GM12872 (cell line): ENCODE measurements around the gene MMRN1.

ENCODE experiments used
- TF ChIP-seq, protein P1 (sequence below): IDR thresholded peaks from 3 replicates; pipeline ENCODE4 v1.5.1; 2011; ENCODE audit warnings: low read depth, mild to moderate bottlenecking, low read length, moderate library complexity; ENCODE audit not compliant: insufficient read depth

MMRN1 gene, protein sequence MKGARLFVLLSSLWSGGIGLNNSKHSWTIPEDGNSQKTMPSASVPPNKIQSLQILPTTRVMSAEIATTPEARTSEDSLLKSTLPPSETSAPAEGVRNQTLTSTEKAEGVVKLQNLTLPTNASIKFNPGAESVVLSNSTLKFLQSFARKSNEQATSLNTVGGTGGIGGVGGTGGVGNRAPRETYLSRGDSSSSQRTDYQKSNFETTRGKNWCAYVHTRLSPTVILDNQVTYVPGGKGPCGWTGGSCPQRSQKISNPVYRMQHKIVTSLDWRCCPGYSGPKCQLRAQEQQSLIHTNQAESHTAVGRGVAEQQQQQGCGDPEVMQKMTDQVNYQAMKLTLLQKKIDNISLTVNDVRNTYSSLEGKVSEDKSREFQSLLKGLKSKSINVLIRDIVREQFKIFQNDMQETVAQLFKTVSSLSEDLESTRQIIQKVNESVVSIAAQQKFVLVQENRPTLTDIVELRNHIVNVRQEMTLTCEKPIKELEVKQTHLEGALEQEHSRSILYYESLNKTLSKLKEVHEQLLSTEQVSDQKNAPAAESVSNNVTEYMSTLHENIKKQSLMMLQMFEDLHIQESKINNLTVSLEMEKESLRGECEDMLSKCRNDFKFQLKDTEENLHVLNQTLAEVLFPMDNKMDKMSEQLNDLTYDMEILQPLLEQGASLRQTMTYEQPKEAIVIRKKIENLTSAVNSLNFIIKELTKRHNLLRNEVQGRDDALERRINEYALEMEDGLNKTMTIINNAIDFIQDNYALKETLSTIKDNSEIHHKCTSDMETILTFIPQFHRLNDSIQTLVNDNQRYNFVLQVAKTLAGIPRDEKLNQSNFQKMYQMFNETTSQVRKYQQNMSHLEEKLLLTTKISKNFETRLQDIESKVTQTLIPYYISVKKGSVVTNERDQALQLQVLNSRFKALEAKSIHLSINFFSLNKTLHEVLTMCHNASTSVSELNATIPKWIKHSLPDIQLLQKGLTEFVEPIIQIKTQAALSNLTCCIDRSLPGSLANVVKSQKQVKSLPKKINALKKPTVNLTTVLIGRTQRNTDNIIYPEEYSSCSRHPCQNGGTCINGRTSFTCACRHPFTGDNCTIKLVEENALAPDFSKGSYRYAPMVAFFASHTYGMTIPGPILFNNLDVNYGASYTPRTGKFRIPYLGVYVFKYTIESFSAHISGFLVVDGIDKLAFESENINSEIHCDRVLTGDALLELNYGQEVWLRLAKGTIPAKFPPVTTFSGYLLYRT

DNA sequence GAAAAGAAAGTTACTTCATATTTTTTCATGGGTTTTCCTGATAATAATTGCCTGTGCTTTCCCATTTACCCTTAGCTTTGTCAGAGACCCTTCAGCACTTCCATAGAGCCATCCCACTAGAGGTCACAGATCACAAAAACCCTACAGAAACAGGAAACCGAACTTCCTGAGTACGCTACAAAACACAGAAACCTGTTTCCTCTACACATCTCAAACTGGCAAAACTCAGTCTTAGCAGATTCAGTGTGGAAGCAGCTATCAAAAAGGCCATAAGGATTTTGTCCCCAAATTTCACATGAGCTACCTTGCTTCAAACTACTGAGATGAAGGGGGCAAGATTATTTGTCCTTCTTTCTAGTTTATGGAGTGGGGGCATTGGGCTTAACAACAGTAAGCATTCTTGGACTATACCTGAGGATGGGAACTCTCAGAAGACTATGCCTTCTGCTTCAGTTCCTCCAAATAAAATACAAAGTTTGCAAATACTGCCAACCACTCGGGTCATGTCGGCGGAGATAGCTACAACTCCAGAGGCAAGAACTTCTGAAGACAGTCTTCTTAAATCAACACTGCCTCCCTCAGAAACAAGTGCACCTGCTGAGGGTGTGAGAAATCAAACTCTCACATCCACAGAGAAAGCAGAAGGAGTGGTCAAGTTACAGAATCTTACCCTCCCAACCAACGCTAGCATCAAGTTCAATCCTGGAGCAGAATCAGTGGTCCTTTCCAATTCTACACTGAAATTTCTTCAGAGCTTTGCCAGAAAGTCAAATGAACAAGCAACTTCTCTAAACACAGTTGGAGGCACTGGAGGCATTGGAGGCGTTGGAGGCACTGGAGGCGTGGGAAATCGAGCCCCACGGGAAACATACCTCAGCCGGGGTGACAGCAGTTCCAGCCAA lies at the start of gene MMRN1:
Gene MMRN1, plus strand, starts transcription at position 206 of the 902 bp plus-strand sequence. Its CDS starts 118 bp downstream, at position 324.
- TF ChIP-seq, protein P1, sequence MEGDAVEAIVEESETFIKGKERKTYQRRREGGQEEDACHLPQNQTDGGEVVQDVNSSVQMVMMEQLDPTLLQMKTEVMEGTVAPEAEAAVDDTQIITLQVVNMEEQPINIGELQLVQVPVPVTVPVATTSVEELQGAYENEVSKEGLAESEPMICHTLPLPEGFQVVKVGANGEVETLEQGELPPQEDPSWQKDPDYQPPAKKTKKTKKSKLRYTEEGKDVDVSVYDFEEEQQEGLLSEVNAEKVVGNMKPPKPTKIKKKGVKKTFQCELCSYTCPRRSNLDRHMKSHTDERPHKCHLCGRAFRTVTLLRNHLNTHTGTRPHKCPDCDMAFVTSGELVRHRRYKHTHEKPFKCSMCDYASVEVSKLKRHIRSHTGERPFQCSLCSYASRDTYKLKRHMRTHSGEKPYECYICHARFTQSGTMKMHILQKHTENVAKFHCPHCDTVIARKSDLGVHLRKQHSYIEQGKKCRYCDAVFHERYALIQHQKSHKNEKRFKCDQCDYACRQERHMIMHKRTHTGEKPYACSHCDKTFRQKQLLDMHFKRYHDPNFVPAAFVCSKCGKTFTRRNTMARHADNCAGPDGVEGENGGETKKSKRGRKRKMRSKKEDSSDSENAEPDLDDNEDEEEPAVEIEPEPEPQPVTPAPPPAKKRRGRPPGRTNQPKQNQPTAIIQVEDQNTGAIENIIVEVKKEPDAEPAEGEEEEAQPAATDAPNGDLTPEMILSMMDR, result no peak

DNA sequence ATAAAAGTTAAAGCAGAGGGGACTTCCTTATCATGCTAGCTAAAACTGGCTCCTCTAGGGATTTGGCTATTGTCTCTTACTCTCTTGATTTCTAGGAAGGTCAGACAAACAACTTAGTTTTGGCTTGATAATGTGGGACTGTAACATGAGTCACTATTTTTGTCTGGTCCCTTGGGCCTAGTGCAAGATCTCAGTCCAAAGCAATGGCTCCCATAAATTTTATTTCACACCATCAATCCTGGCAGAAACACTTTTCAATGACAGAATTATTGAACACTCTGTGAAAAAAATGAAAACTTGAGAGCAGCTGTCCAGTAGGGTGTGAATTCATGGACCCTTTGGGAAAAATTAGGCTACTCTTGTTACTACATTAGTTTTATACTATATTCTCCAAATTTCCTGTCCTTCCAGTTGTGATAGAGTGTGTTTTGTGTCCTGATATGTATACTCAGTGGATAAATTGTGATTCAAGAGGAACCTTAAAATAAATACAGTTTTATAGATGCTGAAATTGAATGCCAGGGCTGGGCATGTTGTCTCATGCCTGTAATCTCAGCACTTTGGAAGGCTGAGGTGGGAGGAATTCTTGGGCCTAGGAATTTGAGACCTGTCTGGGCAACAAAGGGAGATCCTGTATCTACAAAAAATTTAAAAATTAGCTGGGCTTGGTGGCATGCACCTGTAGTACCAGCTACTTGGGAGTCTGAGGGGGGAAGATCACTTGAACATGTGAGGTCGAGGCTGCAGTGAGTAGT lies 46.9 kb upstream of the MMRN1 start:
- TF ChIP-seq, protein P1, result no peak

DNA sequence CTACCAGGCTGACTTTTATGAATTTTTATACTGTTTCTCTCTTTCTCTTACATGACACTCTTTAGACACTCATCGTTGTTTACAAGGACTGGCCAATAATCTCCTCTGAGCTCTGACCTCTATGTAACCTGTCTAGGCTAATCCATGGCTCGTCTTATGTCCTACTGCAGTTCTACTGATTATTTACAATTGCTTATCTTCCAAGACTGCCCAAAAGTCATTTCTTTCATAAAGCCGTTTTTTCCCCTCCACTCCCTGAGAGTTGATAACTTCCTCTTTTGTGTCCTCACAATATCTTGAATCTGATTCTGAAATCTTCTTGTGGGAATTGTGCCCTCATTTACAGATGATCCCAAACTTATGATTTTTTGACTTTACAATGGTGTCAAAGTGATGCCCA lies 39.4 kb upstream of the MMRN1 start:
- TF ChIP-seq, protein P1, result no peak

DNA sequence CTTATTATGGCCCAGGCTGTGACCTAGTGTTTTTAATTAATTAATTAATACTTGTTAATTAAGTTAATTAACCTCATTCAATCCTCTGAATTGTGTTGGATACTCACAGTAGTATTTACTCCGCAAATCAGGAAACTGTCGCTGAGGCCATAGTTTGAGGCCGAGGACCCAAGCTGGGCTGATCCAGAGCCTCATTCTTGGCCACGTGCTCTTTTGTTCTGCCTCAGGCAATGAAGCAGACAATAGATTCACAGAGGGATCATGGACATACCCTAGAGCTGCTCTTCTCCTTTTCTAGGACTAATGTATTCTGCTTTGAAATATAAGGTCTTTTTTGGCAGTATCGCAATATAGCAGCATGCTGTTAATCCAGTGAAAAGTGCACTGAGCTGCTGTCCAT lies 33.7 kb upstream of the MMRN1 start:
- TF ChIP-seq, protein P1, result no peak

DNA sequence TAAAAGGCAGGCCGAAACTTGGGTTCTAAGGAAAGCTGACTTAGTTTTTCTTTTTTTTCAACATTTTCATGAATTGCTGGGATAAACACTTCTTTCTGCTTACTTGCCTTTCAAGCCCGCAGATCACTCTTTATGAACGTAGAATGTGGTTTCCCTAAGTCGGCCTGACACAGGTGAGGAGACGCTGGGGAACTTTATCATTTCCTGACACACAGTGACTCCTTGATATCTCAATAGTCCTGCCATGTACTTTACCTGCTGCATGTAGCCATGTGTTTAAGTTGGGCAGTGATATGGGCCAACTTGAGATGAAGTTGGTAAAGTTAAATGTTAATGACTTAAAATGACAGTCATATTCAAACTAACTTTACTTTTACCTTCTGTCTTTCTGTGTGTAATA lies 31.1 kb upstream of the MMRN1 start:
- TF ChIP-seq, protein P1, result no peak

DNA sequence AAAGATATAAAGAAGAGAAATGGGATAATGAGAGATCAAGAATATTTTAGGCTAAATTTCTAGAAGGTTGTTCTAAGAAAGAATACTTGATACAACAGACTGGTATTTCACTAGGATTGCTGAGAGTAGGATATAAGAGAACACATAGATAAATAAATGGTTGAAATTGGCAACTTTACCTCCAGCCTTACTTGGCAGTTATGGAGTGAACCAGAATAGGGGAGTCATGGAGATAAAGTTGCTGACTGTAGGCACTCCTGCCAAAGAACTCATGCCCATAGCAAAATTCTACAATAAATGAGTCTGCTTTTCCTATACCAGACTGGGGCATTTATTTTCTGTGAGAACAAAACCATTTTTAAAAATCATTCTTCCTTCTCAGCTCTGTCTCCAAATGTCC lies 26.4 kb upstream of the MMRN1 start:
- TF ChIP-seq, protein P1, result no peak
